ENCODE data around the gene ADIPOQ.
A peak's percentile ranks its signal among the peaks of the same experiment; 100 is the strongest.
"Not testable (repeated sequence)": the region's sequence is repeated elsewhere in the genome, so short reads cannot be mapped to it uniquely, and the experiment has no call there.

ADIPOQ gene

DNA sequence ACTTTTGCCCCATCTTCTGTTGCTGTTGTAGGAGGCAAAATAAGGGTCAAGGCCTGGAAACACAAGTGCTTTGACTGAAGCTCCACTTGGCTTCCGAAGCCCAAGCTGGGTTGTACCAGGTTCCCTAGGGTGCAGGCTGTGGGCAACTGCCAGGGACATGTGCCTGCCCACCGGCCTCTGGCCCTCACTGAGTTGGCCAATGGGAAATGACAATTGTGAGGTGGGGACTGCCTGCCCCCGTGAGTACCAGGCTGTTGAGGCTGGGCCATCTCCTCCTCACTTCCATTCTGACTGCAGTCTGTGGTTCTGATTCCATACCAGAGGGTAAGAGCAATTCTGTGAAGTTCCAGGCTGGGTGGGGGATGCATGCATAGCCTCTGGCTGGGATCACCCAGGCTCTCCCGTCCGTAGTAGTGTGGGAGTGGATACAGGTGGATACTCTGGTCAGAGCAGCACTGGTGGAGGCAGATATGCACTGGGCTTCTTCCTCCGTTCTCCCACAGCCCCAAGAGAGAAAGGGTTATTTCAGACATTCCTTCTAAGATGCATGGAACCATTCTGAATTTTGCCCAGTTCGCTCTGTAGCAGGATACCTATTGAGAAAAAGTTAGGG is at the start of gene ADIPOQ:
Gene ADIPOQ, plus strand, starts transcription at position 285 of the 613 bp plus-strand sequence. CDS start 10,349 bp downstream, outside the sequence.
- DNase-seq (ENCODE audit: low read depth in 2 of 2), result no peak

DNA sequence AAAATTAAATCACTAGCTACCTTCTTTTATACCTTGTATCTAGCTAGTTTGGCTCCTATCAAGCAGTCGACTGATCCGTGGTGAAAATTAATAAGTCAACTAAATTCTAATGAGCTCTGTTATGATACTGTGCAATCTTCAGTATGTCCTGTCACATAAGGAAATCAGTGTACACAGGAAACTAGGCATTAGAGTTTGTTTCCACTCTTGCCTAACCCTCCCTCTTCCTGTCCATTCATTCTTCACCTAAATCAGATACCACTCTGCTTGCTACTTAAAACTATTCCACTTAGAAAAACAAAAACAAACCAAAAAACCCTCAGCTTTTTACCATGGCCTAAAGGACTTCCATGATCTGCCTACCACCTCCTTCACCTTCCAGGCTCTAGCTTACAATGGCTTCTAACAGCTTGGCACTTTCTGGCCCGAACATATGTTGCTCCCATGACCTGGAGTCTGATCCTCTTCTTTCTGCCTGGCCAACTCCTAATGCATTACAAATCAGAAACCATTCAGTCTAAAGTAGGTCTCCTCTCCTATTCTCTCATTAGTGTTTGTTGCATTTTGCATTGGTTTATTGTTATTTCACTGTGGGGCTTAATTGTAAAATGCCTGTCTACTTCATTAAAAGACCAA is 44.2 kb upstream of the ADIPOQ start:
- no peak for DNase-seq (ENCODE audit: low read depth in 2 of 2)

DNA sequence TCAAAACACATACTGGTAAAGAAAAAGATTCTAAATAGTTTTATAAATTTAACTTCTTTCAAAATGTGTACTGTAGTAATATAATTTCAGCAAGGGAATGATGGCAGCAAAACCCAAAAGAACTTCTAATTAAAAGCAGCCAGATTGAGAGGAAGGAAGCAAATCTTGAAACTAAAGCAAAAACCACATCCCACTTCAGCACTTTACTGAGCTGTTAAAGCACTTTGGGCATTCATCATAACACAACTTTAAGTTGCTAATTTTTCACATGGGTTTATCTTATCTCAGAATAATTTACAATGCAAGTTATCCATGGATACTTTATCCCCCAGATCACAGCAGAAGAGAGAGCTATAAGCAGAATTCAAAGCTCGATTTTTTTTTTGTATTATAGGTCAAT is 42.2 kb upstream of the ADIPOQ start:
- no peak for DNase-seq (ENCODE audit: low read depth in 2 of 2)

DNA sequence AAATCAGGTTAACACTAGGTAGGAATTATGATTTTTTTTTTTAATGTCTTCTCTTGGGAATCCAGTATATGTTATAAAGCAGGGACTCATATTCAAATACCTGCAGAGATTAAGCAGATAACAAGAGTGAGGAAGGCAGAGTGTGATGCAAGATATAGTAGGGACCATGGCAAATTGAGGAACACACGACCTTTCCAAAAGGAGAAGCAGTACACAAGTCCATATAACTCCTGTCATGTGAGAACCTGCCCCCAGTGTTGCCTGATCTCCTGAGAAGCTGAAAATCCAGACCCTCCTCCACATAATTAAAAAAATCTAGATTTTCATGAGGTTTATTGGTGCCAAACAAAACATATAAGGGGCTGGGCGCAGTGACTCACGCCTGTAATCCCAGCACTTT is 39.8 kb upstream of the ADIPOQ start:
- no peak for DNase-seq (ENCODE audit: low read depth in 2 of 2)

GRCh38 chr3:186803447-186803846 is 39.1 kb upstream of the ADIPOQ start:
- not testable (repeated sequence) for DNase-seq (ENCODE audit: low read depth in 2 of 2)

- DNase-seq (ENCODE audit: low read depth in 2 of 2), result peak; percentile 81 to 88
These were observed 36.1 kb upstream of the ADIPOQ start, which contains the start of gene RFC4 for GRCh38 chr3:186806089-186807055. Gene RFC4 (minus strand): TSS chr3:186806482. CDS start chr3:186804713, 1,769 bp downstream.

GRCh38 chr3:186807231-186807630 is 35.3 kb upstream of the ADIPOQ start:
- DNase-seq (ENCODE audit: low read depth in 2 of 2), result no peak

- DNase-seq (ENCODE audit: low read depth in 2 of 2), result no peak
These were observed 32.0 kb upstream of the ADIPOQ start for GRCh38 chr3:186810336-186810996.

DNA sequence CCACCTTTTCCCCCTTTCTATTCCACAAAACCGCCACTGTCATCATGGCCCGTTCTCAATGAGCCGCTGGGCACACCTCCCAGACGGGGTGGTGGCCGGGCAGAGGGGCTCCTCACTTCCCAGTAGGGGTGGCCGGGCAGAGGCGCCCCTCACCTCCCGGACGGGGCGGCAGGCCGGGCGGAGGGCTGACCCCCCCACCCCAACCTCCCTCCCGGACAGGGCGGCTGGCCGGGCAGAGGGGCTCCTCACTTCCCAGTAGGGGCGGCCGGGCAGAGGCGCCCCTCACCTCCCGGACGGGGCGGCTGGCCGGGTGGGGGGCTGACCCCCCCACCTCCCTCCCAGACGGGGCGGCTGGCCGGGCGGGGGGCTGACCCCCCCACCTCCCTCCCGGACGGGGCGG is 31.2 kb upstream of the ADIPOQ start:
- not testable (repeated sequence) for DNase-seq (ENCODE audit: low read depth in 2 of 2)

DNA sequence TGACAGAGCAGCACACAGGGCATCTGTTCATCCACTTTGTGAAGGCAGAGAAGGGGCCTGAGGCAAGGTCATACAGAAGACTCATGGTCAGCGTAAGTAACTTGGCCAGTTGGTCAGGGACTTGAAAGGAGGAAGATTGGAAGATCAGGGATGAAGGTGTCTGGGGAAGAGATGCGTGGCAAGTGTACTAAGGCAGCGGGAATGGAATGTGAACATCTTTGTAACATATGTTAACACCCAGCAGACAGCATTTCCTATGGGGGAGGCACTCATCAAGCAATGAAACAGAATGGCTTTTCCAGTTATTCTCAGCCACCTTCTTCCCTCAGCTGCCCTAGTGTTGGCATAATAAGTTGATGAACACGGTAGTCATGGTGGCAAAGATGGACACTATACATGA is 28.4 kb upstream of the ADIPOQ start:
- no peak for DNase-seq (ENCODE audit: low read depth in 2 of 2)

GRCh38 chr3:186815435-186815834 is 27.1 kb upstream of the ADIPOQ start:
- no peak for DNase-seq (ENCODE audit: low read depth in 2 of 2)

DNA sequence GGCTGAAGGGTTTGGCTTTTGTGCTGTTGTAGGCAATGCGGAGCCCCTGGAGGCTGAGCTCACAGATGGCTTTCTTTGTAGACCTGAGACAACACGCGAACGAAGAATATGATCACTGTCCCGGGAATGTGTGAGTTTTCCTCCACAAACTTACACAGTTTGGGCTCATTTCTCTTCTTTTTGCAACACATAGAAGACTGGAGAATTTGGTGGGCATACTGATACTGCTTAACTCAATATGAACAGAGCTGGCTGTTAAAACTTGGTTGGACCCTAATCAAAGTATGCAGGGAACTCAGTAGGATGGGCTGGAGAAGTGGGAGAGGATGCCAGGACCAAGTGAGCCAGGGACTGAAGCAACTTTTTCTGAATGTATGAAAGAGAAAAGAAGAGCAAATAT is 24.0 kb upstream of the ADIPOQ start:
- no peak for DNase-seq (ENCODE audit: low read depth in 2 of 2)

DNA sequence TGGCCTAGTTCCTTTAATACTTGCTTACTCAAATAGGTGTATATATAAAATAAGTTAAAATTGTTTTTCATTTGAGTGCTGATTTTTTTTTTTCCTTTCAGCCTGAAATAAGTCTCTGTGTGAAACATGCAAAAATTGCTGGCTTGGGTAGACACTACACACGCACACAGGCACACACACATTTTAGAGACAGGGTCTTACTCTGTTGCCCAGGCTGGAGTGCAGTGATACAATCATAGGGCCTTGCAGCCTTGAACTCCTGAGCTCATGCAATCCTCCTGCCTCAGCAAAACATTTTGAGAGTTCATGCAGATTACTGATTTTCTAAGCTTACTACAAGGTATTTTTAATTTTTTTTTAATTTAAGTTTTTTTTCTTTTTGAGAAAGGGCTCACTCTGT is 23.6 kb upstream of the ADIPOQ start:
- no peak for DNase-seq (ENCODE audit: low read depth in 2 of 2)

DNA sequence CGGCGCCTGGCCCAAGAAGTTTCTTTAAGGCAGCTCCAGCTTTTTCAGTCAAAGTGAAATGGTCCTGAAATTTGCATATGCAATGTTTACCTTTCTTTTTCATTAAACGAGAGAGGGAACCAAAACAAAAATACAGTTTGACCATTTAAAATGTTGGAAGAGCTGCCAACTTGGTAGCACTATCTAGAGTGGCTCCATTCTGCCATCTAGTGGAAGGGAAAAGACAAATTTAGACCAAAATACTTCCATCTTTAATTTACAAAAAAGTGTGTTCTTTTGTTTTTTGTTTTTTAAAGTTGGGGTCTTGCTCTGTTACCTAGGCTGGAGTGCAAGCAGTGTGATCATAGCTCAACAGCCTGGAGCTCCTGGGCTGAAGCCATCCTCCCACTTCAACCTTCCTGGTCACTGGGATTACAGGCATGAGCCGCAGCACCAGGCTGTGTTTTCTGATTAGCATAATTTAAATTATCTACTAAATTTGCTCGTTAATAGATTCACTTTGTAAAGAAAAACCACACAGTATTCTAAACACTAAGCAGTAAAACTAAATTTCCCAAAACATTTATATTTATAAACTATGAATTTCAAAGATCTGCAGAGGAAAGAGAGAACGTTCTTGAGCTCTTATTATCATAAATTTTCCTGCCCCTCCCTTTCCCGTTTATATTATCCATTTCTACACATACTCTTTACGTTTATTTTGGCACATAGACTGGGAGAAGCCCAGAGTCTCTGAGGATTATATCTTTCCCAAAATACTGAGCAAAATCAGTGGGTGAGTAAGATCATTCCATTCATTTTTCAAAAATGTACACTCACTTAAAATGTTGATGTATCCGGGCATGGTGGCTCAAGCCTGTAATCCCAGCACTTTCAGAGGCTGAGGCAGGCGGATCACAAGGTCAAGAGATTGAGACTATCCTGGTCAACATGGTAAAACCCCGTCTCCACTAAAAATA is 20.8 kb upstream of the ADIPOQ start:
- no peak for DNase-seq (ENCODE audit: low read depth in 2 of 2)

DNA sequence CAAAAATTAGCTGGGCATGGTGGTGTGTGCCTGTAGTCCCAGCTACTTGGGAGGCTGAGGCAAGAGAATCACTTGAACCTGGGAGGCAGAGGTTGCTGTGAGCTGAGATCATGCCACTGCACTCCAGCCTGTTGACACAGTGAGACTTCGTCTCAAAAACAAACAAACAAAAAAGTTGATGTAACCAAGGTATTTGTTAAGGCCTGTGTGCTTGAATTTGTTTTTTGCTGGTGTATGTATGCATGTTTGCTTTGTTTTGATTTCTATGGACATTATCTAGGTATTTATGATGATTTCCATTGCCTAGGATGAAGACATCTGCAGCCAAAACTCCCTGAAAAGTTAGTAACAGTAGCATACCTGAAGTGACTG is 20.1 kb upstream of the ADIPOQ start:
- DNase-seq (ENCODE audit: low read depth in 2 of 2), result not testable (repeated sequence)

DNA sequence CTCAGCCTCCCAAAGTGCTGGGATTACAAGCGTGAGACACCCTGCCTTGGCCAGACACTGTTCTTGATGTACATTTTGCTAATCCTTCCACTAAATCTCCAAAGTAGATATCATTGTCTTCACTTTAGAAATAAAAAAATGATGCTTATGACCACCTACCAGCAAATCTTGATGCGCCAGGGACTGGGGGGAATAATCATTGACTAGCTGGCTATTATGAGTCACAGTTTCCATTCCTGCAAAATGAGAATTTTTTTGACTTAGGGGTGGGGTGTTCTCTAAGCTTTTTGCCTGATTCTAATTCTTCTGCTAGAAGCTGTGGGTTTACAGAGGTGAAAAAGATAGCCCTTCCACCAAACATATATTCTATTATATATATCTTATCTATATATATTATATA is 19.1 kb upstream of the ADIPOQ start:
- no peak for DNase-seq (ENCODE audit: low read depth in 2 of 2)

DNA sequence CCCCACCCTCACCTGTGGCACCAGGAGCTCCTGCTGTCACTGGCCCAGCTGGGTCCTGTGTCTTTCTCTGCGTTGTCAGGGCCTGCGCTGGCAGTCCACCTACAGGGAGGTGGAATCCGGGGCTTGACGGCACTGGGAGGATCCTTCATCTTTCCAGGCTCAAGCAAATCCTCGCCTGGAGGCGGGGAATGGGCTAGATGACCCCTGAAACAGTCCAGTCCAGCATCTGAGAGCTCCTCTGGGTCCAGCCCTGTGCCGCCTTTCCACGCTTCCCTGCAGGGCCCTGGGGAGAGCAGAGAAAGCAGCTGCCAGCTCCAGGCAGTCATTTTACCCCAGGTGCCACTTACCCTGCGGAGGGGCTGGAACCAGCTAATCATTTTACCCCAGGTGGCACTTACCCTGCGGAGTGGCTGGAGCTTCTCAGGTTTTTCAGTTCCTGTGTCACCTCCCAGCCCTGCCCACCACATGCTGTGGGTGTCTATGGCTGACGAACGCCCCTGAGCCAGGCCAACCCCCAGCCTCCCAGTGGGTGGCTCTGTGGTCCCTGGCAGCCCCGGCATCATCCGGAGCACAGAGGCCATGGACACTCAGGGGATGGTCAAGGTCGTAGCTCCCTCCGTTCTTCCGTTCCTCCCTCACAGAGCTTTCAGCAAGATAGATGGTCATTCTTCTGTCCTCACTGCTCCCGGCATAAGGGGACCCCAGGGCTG is 17.9 kb upstream of the ADIPOQ start:
- DNase-seq (ENCODE audit: low read depth in 2 of 2), result no peak

- peak; percentile 37 to 53 for DNase-seq (ENCODE audit: low read depth in 2 of 2)
These were observed 17.2 kb upstream of the ADIPOQ start for GRCh38 chr3:186825294-186825821.

GRCh38 chr3:186825872-186826409 is 16.6 kb upstream of the ADIPOQ start:
- DNase-seq (ENCODE audit: low read depth in 2 of 2), result no peak

Measured in stimulated activated CD4-positive, alpha-beta T cell treated with anti-CD3 and anti-CD28 coated beads, Interleukin-12 subunit alpha, Interleukin-12 subunit beta, amount 100 ng/mL, for 24 hours (primary cell).